HL-60/S4 (cell line): ENCODE results near the gene ELMO1.

Experiments
- in situ Hi-C: fragments of 300-500 bp; cut with MboI; formaldehyde crosslinking; loops from 2 replicates; pipeline ENCODE4 v1.14.3; 2022; ENCODE audit warnings: low sequenced_read_pairs

ELMO1 gene

GRCh38 chr7:37352251-37352880 is 96.3 kb downstream of the ELMO1 start:
- in situ Hi-C loops = no loop called here

- in situ Hi-C loops = no loop called here
Observed at GRCh38 chr7:37351716-37352115, 96.9 kb downstream of the ELMO1 start.

GRCh38 chr7:37349979-37350590 is 98.6 kb downstream of the ELMO1 start:
- in situ Hi-C loops = no loop called here

- in situ Hi-C loops = no loop called here
Observed at GRCh38 chr7:37348982-37349381, 99.7 kb downstream of the ELMO1 start.

- in situ Hi-C loops = no loop called here
Observed at GRCh38 chr7:37346761-37347160, 101.9 kb downstream of the ELMO1 start.

- in situ Hi-C loops = no loop called here
Observed at GRCh38 chr7:37344886-37345579, 103.6 kb downstream of the ELMO1 start.

GRCh38 chr7:37342688-37343471 is 105.8 kb downstream of the ELMO1 start:
- in situ Hi-C loops = no loop called here

- in situ Hi-C loops = no loop called here
Observed at GRCh38 chr7:37342176-37342687, 106.4 kb downstream of the ELMO1 start.

- in situ Hi-C loops = no loop called here
Observed at GRCh38 chr7:37341033-37341630, 107.5 kb downstream of the ELMO1 start.

- in situ Hi-C loops = no loop called here
Observed at GRCh38 chr7:37338966-37339365, 109.7 kb downstream of the ELMO1 start.

- in situ Hi-C loops = no loop called here
Observed at GRCh38 chr7:37337522-37337921, 111.1 kb downstream of the ELMO1 start.

GRCh38 chr7:37336259-37336658 is 112.4 kb downstream of the ELMO1 start:
- in situ Hi-C loops = no loop called here

- in situ Hi-C loops = no loop called here
Observed at GRCh38 chr7:37333075-37333474, 115.6 kb downstream of the ELMO1 start.

GRCh38 chr7:37332243-37333016 is 116.2 kb downstream of the ELMO1 start:
- in situ Hi-C loops = no loop called here

- in situ Hi-C loops = no loop called here
Observed at GRCh38 chr7:37330775-37331174, 117.9 kb downstream of the ELMO1 start.

GRCh38 chr7:37329940-37330339 is 118.7 kb downstream of the ELMO1 start:
- in situ Hi-C loops = no loop called here

GRCh38 chr7:37327288-37327687 is 121.4 kb downstream of the ELMO1 start:
- in situ Hi-C loops = no loop called here

GRCh38 chr7:37323966-37324365 is 124.7 kb downstream of the ELMO1 start:
- in situ Hi-C loops = no loop called here

GRCh38 chr7:37322831-37323230 is 125.8 kb downstream of the ELMO1 start:
- in situ Hi-C loops = no loop called here

GRCh38 chr7:37320848-37321468 is 127.7 kb downstream of the ELMO1 start:
- in situ Hi-C loops = no loop called here
